Measurements from ENCODE around the gene UGT1A8.
"Not testable (repeated sequence)": the region's sequence is repeated elsewhere in the genome, so short reads cannot be mapped to it uniquely, and the experiment has no call there.

DNA sequence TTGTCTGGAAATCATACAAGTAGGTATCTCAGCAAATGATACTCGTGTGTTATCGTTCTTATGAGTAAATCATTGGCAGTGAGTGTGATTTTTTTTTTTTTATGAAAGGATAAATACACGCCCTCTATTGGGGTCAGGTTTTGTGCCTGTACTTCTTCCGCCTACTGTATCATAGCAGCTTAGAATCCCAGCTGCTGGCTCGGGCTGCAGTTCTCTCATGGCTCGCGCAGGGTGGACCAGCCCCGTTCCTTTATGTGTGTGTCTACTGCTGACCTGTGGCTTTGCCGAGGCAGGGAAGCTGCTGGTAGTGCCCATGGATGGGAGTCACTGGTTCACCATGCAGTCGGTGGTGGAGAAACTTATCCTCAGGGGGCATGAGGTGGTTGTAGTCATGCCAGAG, 18.9 kb downstream of the UGT1A8 start, which contains the start of gene UGT1A10:
- TF ChIP-seq, protein P1, sequence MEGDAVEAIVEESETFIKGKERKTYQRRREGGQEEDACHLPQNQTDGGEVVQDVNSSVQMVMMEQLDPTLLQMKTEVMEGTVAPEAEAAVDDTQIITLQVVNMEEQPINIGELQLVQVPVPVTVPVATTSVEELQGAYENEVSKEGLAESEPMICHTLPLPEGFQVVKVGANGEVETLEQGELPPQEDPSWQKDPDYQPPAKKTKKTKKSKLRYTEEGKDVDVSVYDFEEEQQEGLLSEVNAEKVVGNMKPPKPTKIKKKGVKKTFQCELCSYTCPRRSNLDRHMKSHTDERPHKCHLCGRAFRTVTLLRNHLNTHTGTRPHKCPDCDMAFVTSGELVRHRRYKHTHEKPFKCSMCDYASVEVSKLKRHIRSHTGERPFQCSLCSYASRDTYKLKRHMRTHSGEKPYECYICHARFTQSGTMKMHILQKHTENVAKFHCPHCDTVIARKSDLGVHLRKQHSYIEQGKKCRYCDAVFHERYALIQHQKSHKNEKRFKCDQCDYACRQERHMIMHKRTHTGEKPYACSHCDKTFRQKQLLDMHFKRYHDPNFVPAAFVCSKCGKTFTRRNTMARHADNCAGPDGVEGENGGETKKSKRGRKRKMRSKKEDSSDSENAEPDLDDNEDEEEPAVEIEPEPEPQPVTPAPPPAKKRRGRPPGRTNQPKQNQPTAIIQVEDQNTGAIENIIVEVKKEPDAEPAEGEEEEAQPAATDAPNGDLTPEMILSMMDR (IDR thresholded peaks at IDR 0.05), result not testable (repeated sequence)
- TF ChIP-seq POLR2AphosphoS5 (IDR thresholded peaks at IDR 0.05), result peak; percentile 47 to 92 (median 89)
- not testable (repeated sequence) for TF ChIP-seq EP300 (IDR thresholded peaks at IDR 0.05; ENCODE audit: low read depth)
- peak; percentile 88 for TF ChIP-seq POLR2A (IDR thresholded peaks at IDR 0.05)
